ENCODE measurements around the gene CYP2W1.

Gene CYP2W1

GRCh38 chr7:1024876-1025742, 42.1 kb downstream of the CYP2W1 start:
- Histone ChIP-seq H3K9ac (ENCODE audit: insufficient read length) (no peak overlapping the region), H3K9me3 (ENCODE audit: low read depth, low read length) (no peaks in the 10 kb centered on the region), H3K27ac (no peak overlapping the region), H3K36me3 (ENCODE audit: insufficient read depth, low read length) (no peaks in the 10 kb centered on the region), H3K4me3 (no peak overlapping the region)
- TF ChIP-seq FOXP2 (optimal IDR thresholded peaks at IDR 0.05; ENCODE audit: control extremely low read depth, extremely low read length, insufficient read depth) (no peak), EZH2 (IDR thresholded peaks at IDR 0.05) (no peak), POLR2AphosphoS5 (IDR thresholded peaks at IDR 0.05; ENCODE audit: borderline replicate concordance, low read depth, low read length) (no peak)
- no peak for DNase-seq (ENCODE audit: low read depth, low spot score)

GRCh38 chr7:1025743-1026581, 43.0 kb downstream of the CYP2W1 start:
- no peak overlapping the region for H3K4me3 ChIP-seq

GRCh38 chr7:1026721-1027161, 43.8 kb downstream of the CYP2W1 start:
- Histone ChIP-seq H3K4me3 (no peak overlapping the region), H3K27ac (no peak overlapping the region), H3K36me3 (ENCODE audit: insufficient read depth, low read length) (no peaks in the 10 kb centered on the region), H3K9me3 (ENCODE audit: low read depth, low read length) (no peaks in the 10 kb centered on the region), H3K9ac (ENCODE audit: insufficient read length) (no peak overlapping the region)
- no peak for TF ChIP-seq POLR2AphosphoS5 (IDR thresholded peaks at IDR 0.05; ENCODE audit: borderline replicate concordance, low read depth, low read length)
- TF ChIP-seq EZH2 (IDR thresholded peaks at IDR 0.05): no peak
- TF ChIP-seq FOXP2 (optimal IDR thresholded peaks at IDR 0.05; ENCODE audit: control extremely low read depth, extremely low read length, insufficient read depth): no peak
- DNase-seq (ENCODE audit: low read depth, low spot score): no peak

More at GRCh38 chr7:1025743-1026581, 43.0 kb downstream of the CYP2W1 start:
- H3K36me3 ChIP-seq (ENCODE audit: insufficient read depth, low read length): no peaks in the 10 kb centered on the region
- no peaks in the 10 kb centered on the region for H3K9me3 ChIP-seq (ENCODE audit: low read depth, low read length)
- no peak overlapping the region for H3K27ac ChIP-seq
- DNase-seq (ENCODE audit: low read depth, low spot score): no peak
- TF ChIP-seq FOXP2 (optimal IDR thresholded peaks at IDR 0.05; ENCODE audit: control extremely low read depth, extremely low read length, insufficient read depth): no peak
- TF ChIP-seq POLR2AphosphoS5 (IDR thresholded peaks at IDR 0.05; ENCODE audit: borderline replicate concordance, low read depth, low read length): no peak
- no peak for TF ChIP-seq EZH2 (IDR thresholded peaks at IDR 0.05)
- H3K9ac ChIP-seq (ENCODE audit: insufficient read length): no peak overlapping the region

DNA sequence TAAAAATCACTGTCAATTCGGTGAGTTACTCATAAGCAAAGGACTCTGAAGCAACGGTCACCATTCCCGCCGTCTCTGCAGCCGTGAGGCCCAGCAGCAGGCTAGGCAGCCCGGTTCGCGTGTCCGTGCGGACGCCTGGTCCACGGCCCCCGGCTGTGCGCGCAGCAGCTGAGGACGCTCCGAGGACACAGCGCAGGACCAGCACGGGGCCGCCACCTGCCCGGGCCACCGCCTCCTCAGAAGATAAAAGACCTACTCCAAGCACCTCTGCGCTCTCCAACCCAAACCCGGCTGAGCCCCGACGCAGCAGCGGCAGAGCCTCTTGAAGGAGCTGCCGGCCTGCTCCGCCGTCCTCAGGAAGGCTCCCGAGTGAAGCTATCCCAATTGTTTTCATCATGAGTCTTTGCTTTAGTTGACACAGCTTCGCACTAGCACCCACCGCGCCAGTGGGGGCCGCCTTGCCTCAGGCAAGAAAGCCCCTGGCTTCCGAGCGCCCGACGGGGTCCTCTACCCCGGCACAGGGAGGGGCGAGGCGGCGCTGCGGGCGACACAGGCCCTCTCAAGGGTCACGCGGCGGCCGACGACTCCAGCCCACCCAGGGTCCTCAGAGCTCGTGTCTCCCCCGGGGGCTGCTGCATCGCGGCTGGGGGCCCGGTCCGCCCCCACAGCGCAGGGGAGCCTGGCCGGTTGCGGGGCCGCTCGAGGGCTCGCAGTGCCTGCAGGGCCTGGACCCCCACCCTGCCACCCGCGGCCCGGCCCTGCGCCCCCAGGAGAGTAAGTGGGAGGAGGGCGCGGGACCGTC, 44.5 kb downstream of the CYP2W1 start:
- Histone ChIP-seq H3K27ac (no peak overlapping the region), H3K9me3 (ENCODE audit: low read depth, low read length) (no peaks in the 10 kb centered on the region), H3K36me3 (ENCODE audit: insufficient read depth, low read length) (no peaks in the 10 kb centered on the region), H3K9ac (ENCODE audit: insufficient read length) (no peak overlapping the region), H3K4me3 (no peak overlapping the region)
- DNase-seq (ENCODE audit: low read depth, low spot score): no peak
- TF ChIP-seq EZH2 (IDR thresholded peaks at IDR 0.05) (no peak), POLR2AphosphoS5 (IDR thresholded peaks at IDR 0.05; ENCODE audit: borderline replicate concordance, low read depth, low read length) (no peak), FOXP2 (optimal IDR thresholded peaks at IDR 0.05; ENCODE audit: control extremely low read depth, extremely low read length, insufficient read depth) (no peak)

DNA sequence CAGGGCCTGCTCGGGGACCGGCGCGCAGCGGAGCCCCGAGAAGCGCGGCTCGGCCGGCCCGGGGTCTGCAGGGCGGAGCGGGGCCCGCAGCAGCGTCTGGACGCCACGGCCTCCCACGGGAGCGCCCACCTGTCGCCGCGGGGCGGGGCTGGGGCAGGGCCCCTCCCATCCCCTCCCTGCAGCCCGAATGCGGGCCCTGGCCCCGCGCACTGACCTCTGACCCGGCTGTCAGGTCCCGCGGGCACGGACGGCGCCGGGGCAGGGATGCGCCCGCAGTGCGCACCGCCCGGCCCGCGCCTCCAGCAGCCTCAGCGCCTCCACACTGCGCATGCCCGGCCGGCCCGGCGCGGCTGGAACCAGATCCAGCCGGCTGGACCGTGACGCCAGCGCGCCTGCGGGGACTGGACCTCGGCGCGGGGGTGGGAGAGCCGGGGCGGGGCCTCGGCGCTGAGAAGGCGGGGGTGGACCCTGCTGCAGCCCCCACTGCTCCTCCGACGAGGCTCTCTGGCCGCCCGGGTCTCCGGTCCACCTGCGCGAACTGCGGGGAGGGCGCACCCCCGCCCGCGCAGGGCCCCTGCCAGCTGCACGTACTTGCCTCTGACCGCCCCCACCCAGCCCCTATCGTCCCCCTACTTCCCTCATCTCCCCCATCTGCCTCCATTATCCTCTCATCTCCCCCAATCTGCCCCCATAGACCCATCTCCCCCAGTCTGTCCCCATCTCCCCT, 45.2 kb downstream of the CYP2W1 start:
- H3K36me3 ChIP-seq (ENCODE audit: insufficient read depth, low read length): no peaks in the 10 kb centered on the region
- H3K9me3 ChIP-seq (ENCODE audit: low read depth, low read length): no peaks in the 10 kb centered on the region
- DNase-seq (ENCODE audit: low read depth, low spot score): no peak
- no peak overlapping the region for H3K4me3 ChIP-seq
- H3K9ac ChIP-seq (ENCODE audit: insufficient read length): no peak overlapping the region
- TF ChIP-seq FOXP2 (optimal IDR thresholded peaks at IDR 0.05; ENCODE audit: control extremely low read depth, extremely low read length, insufficient read depth) (no peak), POLR2AphosphoS5 (IDR thresholded peaks at IDR 0.05; ENCODE audit: borderline replicate concordance, low read depth, low read length) (no peak), EZH2 (IDR thresholded peaks at IDR 0.05) (no peak)
- no peak overlapping the region for H3K27ac ChIP-seq

DNA sequence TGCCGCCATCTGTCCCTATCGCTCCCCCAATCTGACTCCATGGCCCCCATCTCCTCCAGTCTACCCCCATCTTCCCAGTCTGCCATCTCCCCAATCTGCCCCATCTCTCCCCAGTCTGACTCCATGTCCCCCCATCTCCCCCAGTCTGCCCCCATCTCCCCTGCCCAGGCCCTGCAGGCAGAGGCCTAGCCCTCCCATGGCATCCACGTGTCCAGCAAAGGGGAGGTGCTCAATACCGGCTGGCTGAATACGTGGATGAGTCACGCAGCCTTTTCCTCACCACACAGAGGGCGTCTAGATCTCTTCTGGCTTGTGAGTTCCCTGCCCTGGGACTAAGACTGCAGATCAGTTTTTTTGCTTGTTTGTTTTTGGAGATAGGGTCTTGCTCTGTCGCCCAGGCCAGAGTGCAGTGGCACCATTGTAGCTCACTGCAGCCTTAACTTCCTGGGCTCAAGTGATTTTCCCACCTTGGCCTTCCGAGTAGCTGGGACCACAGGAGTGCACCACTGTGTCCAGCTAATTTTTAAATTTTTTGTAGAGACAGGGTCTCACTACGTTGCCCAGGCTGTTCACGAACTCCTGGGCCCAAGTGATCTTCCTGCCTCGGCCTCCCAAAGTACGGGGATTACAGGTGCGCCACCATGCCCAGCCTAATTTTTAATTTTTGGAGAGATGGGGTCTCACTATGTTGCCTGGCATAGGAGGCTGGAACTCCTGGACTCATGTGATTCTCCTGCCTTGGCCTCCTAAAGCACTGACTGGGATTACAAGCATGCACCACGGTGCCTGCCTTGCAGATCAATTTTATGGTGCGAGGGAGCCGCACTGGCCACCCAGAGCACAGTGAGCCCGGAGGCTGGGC, 46.0 kb downstream of the CYP2W1 start:
- Histone ChIP-seq H3K9ac (ENCODE audit: insufficient read length) (no peak overlapping the region), H3K9me3 (ENCODE audit: low read depth, low read length) (no peaks in the 10 kb centered on the region), H3K27ac (no peak overlapping the region), H3K36me3 (ENCODE audit: insufficient read depth, low read length) (no peaks in the 10 kb centered on the region), H3K4me3 (no peak overlapping the region)
- TF ChIP-seq EZH2 (IDR thresholded peaks at IDR 0.05): no peak
- TF ChIP-seq FOXP2 (optimal IDR thresholded peaks at IDR 0.05; ENCODE audit: control extremely low read depth, extremely low read length, insufficient read depth): no peak
- TF ChIP-seq POLR2AphosphoS5 (IDR thresholded peaks at IDR 0.05; ENCODE audit: borderline replicate concordance, low read depth, low read length): no peak
- DNase-seq (ENCODE audit: low read depth, low spot score): no peak

Data from SK-N-MC (cell line).